ENCODE data around the gene ARHGEF6.

- TF ChIP-seq POLR2A (IDR thresholded peaks at IDR 0.05): no peak
- TF ChIP-seq, protein P1, sequence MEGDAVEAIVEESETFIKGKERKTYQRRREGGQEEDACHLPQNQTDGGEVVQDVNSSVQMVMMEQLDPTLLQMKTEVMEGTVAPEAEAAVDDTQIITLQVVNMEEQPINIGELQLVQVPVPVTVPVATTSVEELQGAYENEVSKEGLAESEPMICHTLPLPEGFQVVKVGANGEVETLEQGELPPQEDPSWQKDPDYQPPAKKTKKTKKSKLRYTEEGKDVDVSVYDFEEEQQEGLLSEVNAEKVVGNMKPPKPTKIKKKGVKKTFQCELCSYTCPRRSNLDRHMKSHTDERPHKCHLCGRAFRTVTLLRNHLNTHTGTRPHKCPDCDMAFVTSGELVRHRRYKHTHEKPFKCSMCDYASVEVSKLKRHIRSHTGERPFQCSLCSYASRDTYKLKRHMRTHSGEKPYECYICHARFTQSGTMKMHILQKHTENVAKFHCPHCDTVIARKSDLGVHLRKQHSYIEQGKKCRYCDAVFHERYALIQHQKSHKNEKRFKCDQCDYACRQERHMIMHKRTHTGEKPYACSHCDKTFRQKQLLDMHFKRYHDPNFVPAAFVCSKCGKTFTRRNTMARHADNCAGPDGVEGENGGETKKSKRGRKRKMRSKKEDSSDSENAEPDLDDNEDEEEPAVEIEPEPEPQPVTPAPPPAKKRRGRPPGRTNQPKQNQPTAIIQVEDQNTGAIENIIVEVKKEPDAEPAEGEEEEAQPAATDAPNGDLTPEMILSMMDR (IDR thresholded peaks at IDR 0.05): no peak
Observed at GRCh38 chrX:136684120-136684519, 96.6 kb downstream of the ARHGEF6 start.

All from adrenal gland (tissue), 5 donors.